GM12891 (cell line): Measurements from ENCODE around the gene CXCL16.

Experiments used
- DNase-seq: peaks from one replicate; pipeline ENCODE4 v3.0.0; 2011; ENCODE audit warnings: low spot score; ENCODE audit not compliant: insufficient read length
- FAIRE-seq: peaks from 2 replicates; lab custom pipeline; 2011; peaks lifted over from hg19 to GRCh38; lab: Jason Lieb, UNC
- PAX5 ChIP-seq: IDR thresholded peaks from 2 replicates; pipeline ENCODE4 v1.6.1; 2011; ENCODE audit warnings: low read length, moderate library complexity, mild to moderate bottlenecking; ENCODE audit not compliant: insufficient read depth, severe bottlenecking
- POLR2A ChIP-seq: IDR thresholded peaks from 2 replicates; pipeline ENCODE4 v1.6.1; 2011; ENCODE audit warnings: low read depth, low read length, control low read depth
- POLR2AphosphoS5 ChIP-seq: IDR thresholded peaks from 2 replicates; pipeline ENCODE4 v1.6.1; 2011; ENCODE audit warnings: low read depth, low read length, control low read depth
- POU2F2 ChIP-seq: IDR thresholded peaks from 2 replicates; pipeline ENCODE4 v1.6.1; 2011; ENCODE audit warnings: low read depth, mild to moderate bottlenecking, control low read depth, low read length, moderate library complexity
- SPI1 ChIP-seq: IDR thresholded peaks from 2 replicates; pipeline ENCODE4 v1.6.1; 2011; ENCODE audit warnings: low read depth, low read length, control low read depth
- TAF1 ChIP-seq: IDR thresholded peaks from 2 replicates; pipeline ENCODE4 v1.6.1; 2011; ENCODE audit warnings: low read depth, low read length, control low read depth

Gene CXCL16

GRCh38 chr17:4777969-4778760 lies 38.4 kb upstream of the CXCL16 start:
- TF ChIP-seq TAF1 (no peak), PAX5 (no peak), SPI1 (no peak), POU2F2 (no peak), POLR2A (no peak), POLR2AphosphoS5 (no peak)
- no peak for DNase-seq
- FAIRE-seq = no peak

- TF ChIP-seq PAX5 (no peak), POLR2A (no peak), SPI1 (no peak), POU2F2 (no peak), TAF1 (no peak), POLR2AphosphoS5 (no peak)
- FAIRE-seq = no peak
- DNase-seq = no peak
These were observed 32.5 kb upstream of the CXCL16 start for GRCh38 chr17:4772235-4772613.

DNA sequence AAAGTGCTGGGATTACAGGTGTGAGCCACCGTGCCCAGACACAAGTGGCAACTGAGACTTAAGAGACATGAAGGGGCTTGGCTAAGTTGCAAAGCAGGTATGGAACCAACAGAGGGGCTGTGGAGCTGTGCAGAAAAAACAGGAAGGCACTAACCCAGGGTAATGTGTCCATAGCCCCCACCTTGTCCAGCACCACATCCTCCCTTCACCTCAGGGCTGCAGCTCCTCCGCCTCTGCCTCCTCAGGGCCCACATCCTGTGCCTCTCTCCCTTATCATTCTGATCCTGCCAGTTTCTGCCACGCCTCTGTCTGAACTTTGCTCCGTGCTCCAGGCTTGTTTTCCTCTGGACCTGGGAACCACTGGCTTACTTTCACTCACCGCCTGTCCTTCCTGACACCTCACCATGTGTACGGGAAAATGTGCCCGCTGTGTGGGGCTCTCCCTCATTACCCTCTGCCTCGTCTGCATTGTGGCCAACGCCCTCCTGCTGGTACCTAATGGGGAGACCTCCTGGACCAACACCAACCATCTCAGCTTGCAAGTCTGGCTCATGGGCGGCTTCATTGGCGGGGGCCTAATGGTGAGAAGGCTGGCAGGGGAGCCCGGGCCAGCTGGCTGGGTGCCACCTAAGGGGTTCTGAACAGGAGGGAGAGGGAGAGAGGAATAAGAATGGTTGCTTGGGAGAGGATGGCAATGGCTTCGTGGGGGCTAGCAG lies 31.9 kb upstream of the CXCL16 start, which contains the start of gene TM4SF5:
TM4SF5 (plus strand) TSS at position 368 of the 716 bp plus-strand sequence; CDS start at position 405, 37 bp downstream.
- FAIRE-seq = no peak

GRCh38 chr17:4769628-4770027 lies 29.9 kb upstream of the CXCL16 start:
- FAIRE-seq = no peak
- no peak for DNase-seq
- no peak for TF ChIP-seq TAF1
- no peak for TF ChIP-seq POLR2AphosphoS5
- TF ChIP-seq POU2F2 = no peak
- no peak for TF ChIP-seq POLR2A

More for the DNA sequence above, 31.9 kb upstream of the CXCL16 start, which contains the start of gene TM4SF5:
- no peak for TF ChIP-seq TAF1
- TF ChIP-seq POLR2A = no peak
- no peak for TF ChIP-seq POLR2AphosphoS5
- TF ChIP-seq PAX5 = no peak
- no peak for TF ChIP-seq POU2F2
- TF ChIP-seq SPI1 = no peak
- DNase-seq = no peak

DNA sequence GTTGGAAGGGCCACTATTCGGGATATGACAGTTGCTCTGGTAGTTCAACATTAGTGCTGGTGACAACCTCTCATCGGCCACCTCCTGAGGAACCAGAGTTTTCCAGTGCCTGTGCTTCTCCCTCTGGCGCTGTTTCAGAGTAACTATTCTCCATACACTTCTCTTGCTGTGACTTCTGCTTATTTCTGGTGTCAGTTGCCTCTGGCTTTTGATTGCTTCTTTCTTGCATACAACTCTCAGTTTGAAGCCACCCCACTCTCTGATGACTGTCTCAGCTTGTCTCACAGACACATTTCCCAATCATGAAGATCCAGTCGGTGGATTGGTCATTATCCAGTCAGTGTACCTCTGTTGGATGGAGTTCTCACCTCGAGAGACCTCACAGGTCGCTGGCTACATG lies 28.6 kb upstream of the CXCL16 start:
- no peak for DNase-seq
- FAIRE-seq = no peak
- TF ChIP-seq SPI1 (no peak), PAX5 (no peak), TAF1 (no peak), POLR2AphosphoS5 (no peak), POLR2A (no peak), POU2F2 (no peak)

GRCh38 chr17:4766723-4767122 lies 27.0 kb upstream of the CXCL16 start:
- FAIRE-seq = no peak
- no peak for DNase-seq
- no peak for TF ChIP-seq POU2F2
- no peak for TF ChIP-seq TAF1
- TF ChIP-seq POLR2AphosphoS5 = no peak
- no peak for TF ChIP-seq SPI1
- TF ChIP-seq PAX5 = no peak
- TF ChIP-seq POLR2A = no peak

DNA sequence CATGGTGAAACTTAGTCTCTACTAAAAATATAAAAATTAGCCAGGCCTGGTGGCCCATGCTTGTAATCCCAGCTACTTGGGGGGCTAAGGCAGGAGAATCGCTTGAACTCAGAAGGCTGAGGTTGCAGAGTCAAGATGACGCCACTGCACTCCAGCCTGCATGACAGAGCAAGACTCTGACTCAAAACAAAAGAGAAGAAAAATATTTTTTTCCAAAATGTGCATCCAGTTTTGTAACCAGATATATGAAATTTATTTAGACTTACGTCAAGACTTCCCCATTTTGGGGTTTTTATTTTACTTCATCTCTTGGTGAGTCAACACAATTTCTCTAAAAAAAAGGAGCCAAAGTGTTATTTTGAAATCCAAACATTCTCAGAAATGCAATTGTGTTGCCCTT lies 26.5 kb upstream of the CXCL16 start:
- FAIRE-seq (no peak), DNase-seq (no peak)
- TF ChIP-seq POU2F2 (no peak), POLR2A (no peak), SPI1 (no peak), POLR2AphosphoS5 (no peak), PAX5 (no peak), TAF1 (no peak)

DNA sequence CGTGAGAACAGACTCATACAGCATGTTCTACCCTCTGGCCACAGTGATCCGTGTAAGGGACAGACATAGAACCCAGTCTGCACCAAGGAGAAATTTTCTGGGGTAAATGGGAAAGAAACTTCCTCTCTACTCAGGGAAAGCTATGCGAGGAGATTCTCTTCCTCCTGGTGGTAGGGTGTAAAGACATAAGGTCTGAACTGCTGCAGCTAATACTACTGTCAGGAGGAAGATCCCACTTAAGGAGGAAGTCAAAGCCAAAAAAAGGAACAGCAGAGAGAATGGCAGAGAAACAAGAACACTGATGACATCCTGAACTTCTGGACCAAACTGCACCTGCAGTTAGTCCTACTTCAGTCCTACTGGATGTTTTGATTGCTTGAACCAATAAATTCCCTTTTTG lies 24.9 kb upstream of the CXCL16 start:
- no peak for FAIRE-seq
- no peak for DNase-seq
- TF ChIP-seq SPI1 = 0 out of 2 replicates have a peak, but pooled peaks have one; percentile 16
- no peak for TF ChIP-seq POU2F2
- TF ChIP-seq POLR2AphosphoS5 = no peak
- no peak for TF ChIP-seq POLR2A
- no peak for TF ChIP-seq PAX5

- FAIRE-seq = no peak
- no peak for TF ChIP-seq POLR2A
- no peak for DNase-seq
These were observed 20.1 kb upstream of the CXCL16 start for GRCh38 chr17:4759776-4760236.
